ENCODE results near the gene SRMS.

GRCh38 chr20:63563225-63563935, 15.8 kb upstream of the SRMS start:
- no peak for TF ChIP-seq POLR2A (IDR thresholded peaks at IDR 0.05; ENCODE audit: low read length)
- no peak for TF ChIP-seq GATA1 (IDR thresholded peaks at IDR 0.05; ENCODE audit: low read depth, low read length)

Measured in erythroblast (primary cell).